ENCODE measurements around the gene GLS. TPM values are rescaled to one million over a fixed set of nuclear protein-coding genes. Genes with fewer than 3 reads are reported as not detected.
"Not testable (repeated sequence)": the region's sequence is repeated elsewhere in the genome, so short reads cannot be mapped to it uniquely, and the experiment has no call there.

The GLS gene
- polyA plus RNA-seq, 1 donor = 511 TPM

DNA sequence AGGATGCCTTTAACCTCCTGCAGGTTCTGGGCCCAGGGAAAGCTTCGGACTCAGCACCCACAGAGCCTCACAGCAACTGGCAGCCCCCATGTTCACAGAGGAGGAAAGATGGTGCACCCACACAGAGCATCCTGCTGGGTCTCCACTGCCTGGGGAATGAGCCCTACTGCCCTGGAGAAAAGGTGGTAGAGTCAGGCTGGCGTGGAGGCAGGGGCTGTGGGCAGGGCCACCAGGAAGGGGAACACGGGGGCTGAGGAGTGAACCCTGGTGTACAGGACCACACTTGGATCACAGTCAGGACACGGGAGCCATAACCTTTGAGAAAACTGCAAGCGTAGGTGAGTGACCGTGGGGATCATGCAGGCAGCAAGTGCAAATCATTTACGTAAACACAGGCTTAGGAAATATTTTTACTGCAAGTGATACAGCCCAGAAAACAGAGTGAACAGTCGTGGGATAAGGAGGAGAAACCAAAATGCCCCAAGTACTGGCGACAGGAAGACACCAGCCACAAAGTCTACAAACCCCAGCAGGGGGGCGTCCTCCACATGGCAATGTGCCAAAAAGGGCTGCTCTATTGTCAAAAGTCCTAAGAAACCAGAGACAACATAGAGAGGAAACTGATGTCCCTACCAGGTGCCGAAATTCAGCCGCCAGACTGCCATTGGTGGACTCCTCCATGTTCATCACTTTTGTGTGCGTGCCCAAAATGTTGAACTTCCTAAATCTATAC, 105.8 kb downstream of the GLS start:
- Histone ChIP-seq H3K4me3 (ENCODE audit: low read length) (no peak overlapping the region), H3K27me3 (ENCODE audit: control insufficient read depth, insufficient read depth, low read length) (no peaks in the 10 kb centered on the region), H3K9me3 (ENCODE audit: control insufficient read depth, low read depth, low read length) (no peaks in the 10 kb centered on the region), H3K27ac (ENCODE audit: low read length) (no peak overlapping the region), H3K36me3 (ENCODE audit: control insufficient read depth, insufficient read depth, low read length) (peaks cover 88% of the 10 kb centered on the region), H3K4me1 (ENCODE audit: control insufficient read depth, insufficient read depth, low read length) (no peaks in the 10 kb centered on the region)
- no peak for DNase-seq
- WGBS (ENCODE audit: insufficient coverage, low lambda C conversion rate) = 100% methylated on average over 3 of the region's 13 CpGs

DNA sequence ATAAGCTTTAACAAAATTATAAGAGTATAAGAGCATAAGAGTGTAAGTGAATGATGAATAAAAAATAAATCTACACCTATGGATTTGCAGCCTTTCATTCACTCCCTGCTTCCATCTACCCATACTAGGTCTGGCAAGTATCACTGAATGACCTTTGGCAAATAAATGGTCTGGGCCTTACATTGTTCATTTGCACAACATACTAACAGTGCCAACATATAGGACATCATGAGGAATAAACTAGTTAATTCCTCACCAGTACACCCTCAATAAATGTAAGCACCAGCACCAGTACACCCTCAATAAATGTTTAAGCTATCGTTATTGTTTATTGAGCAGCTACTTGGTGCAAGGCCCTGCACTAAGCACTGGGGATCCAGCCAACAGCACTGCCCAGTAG, 106.5 kb downstream of the GLS start:
- WGBS (ENCODE audit: insufficient coverage, low lambda C conversion rate) = no CpG with 5 or more reads among the region's 1 CpG
- Histone ChIP-seq H3K27me3 (ENCODE audit: control insufficient read depth, insufficient read depth, low read length) (no peaks in the 10 kb centered on the region), H3K4me3 (ENCODE audit: low read length) (no peak overlapping the region), H3K36me3 (ENCODE audit: control insufficient read depth, insufficient read depth, low read length) (peaks cover 89% of the 10 kb centered on the region), H3K27ac (ENCODE audit: low read length) (no peak overlapping the region), H3K4me1 (ENCODE audit: control insufficient read depth, insufficient read depth, low read length) (no peaks in the 10 kb centered on the region), H3K9me3 (ENCODE audit: control insufficient read depth, low read depth, low read length) (no peaks in the 10 kb centered on the region)
- no peak for DNase-seq

DNA sequence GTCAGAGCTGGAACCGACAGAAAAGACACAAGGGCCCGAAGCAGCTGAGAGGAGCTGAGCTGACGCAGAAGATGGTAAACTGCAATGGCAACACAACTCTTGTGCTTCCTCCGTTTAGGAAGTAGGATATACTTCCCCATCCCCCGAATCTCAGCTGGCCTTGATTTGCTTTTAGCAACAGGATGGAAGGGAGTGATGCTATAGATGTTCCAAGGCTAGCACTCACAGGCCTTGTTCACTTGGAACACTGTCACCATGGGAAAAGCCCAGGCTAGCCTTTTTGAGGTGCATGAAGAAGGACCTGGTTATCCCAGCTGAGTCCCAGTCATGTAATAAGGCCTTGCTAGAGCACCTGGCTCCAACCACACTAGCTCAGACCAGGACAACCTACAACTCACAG, 107.3 kb downstream of the GLS start:
- Histone ChIP-seq H3K27me3 (ENCODE audit: control insufficient read depth, insufficient read depth, low read length) (no peaks in the 10 kb centered on the region), H3K36me3 (ENCODE audit: control insufficient read depth, insufficient read depth, low read length) (peaks cover 87% of the 10 kb centered on the region), H3K9me3 (ENCODE audit: control insufficient read depth, low read depth, low read length) (no peaks in the 10 kb centered on the region), H3K4me3 (ENCODE audit: low read length) (no peak overlapping the region), H3K27ac (ENCODE audit: low read length) (no peak overlapping the region), H3K4me1 (ENCODE audit: control insufficient read depth, insufficient read depth, low read length) (no peaks in the 10 kb centered on the region)
- 80% methylated on average over 1 of the region's 5 CpGs for WGBS (ENCODE audit: insufficient coverage, low lambda C conversion rate)
- no peak for DNase-seq

DNA sequence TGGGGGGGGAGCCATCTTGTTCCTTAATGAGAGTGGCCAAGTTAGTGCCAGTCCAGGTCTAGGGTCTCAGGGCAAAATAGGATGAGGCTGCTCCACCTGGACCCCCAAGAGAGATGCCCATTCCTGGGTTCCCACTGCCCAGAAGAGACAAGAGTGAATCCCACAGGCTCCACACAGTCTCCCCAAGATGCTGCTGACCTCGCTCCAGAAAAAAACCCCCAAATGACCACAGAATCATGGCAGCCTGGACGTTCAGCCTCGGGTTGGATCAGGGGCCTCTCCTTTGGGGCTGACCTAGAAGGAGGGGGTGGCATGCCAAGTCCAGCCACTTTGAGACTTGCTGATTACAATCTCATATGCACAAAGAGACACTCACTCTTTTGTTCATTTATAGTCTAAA, 108.3 kb downstream of the GLS start:
- H3K36me3 ChIP-seq (ENCODE audit: control insufficient read depth, insufficient read depth, low read length) = peaks cover 89% of the 10 kb centered on the region
- DNase-seq = no peak

DNA sequence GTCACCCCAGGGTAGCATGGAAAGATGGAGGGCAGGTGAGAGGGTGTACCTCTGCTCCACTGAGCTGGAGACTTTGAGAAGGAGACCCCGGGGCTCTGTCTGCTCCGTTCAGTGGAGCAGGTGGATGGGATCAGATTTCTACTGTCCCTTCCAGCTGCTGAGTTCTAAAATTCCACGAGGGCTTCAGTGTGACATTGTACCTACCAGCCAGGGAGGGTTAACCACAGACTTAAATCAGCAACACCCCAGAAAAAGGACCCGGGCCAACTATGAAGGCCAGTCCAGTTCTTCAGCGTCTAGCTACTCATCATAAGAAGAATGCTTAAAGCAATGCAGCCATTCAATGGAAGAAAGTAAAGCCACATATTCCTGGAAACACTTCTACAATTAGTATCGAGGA, 109.5 kb downstream of the GLS start:
- WGBS (ENCODE audit: insufficient coverage, low lambda C conversion rate) = no CpG with 5 or more reads among the region's 6 CpGs
- H3K36me3 ChIP-seq (ENCODE audit: control insufficient read depth, insufficient read depth, low read length) = peaks cover 89% of the 10 kb centered on the region

More for the DNA sequence above, 108.3 kb downstream of the GLS start:
- H3K9me3 ChIP-seq (ENCODE audit: control insufficient read depth, low read depth, low read length) = no peaks in the 10 kb centered on the region
- no CpG with 5 or more reads among the region's 3 CpGs for WGBS (ENCODE audit: insufficient coverage, low lambda C conversion rate)
- H3K27me3 ChIP-seq (ENCODE audit: control insufficient read depth, insufficient read depth, low read length) = no peaks in the 10 kb centered on the region
- H3K27ac ChIP-seq (ENCODE audit: low read length) = no peak overlapping the region
- no peaks in the 10 kb centered on the region for H3K4me1 ChIP-seq (ENCODE audit: control insufficient read depth, insufficient read depth, low read length)
- no peak overlapping the region for H3K4me3 ChIP-seq (ENCODE audit: low read length)

DNA sequence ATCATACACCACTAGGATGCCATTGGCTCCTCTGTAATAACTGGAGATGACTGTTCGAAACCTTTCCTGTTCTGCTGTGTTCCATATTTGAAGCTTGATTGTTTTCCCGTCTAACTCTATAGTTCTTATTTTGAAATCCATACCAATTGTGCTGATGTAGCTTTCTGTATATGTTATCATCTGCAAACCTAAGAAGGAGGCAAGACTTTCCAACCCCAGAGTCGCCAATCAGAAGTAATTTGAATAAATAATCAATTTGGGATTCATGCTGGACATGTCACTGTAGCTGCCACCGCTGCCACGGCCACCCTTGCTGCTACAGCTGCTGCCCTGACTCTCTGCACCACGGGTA, 112.6 kb downstream of the GLS start:
- Histone ChIP-seq H3K9me3 (ENCODE audit: control insufficient read depth, low read depth, low read length) (no peaks in the 10 kb centered on the region), H3K4me1 (ENCODE audit: control insufficient read depth, insufficient read depth, low read length) (no peaks in the 10 kb centered on the region), H3K27me3 (ENCODE audit: control insufficient read depth, insufficient read depth, low read length) (no peaks in the 10 kb centered on the region), H3K4me3 (ENCODE audit: low read length) (no peak overlapping the region), H3K27ac (ENCODE audit: low read length) (no peak overlapping the region), H3K36me3 (ENCODE audit: control insufficient read depth, insufficient read depth, low read length) (peaks cover 91% of the 10 kb centered on the region)
- 100% methylated on average over 1 of the region's 6 CpGs for WGBS (ENCODE audit: insufficient coverage, low lambda C conversion rate)
- no peak for DNase-seq

More for the DNA sequence above, 109.5 kb downstream of the GLS start:
- H3K4me1 ChIP-seq (ENCODE audit: control insufficient read depth, insufficient read depth, low read length) = no peaks in the 10 kb centered on the region
- DNase-seq = no peak
- no peak overlapping the region for H3K4me3 ChIP-seq (ENCODE audit: low read length)
- no peaks in the 10 kb centered on the region for H3K9me3 ChIP-seq (ENCODE audit: control insufficient read depth, low read depth, low read length)
- no peaks in the 10 kb centered on the region for H3K27me3 ChIP-seq (ENCODE audit: control insufficient read depth, insufficient read depth, low read length)
- no peak overlapping the region for H3K27ac ChIP-seq (ENCODE audit: low read length)

DNA sequence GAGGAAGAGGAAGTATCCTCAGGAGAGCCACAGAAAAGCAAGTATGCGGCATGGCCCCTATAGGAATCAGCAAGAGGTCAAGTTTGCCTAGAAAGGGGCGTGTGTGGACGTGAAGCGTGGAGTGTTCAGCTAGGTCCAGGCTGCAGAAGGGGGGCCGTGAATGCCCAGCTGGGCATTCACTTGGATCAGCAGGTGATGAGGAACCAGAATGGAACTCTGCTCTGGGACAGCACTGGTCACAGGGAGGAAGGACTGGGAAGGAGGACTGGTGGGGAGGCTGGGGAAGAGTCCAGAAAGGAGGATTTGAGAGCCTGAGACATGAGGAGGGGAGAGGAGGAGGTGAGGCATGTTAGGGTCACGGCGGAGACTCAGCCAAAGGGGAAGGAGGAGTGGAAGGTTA, 113.5 kb downstream of the GLS start:
- H3K36me3 ChIP-seq (ENCODE audit: control insufficient read depth, insufficient read depth, low read length) = peaks cover 87% of the 10 kb centered on the region
- H3K27me3 ChIP-seq (ENCODE audit: control insufficient read depth, insufficient read depth, low read length) = no peaks in the 10 kb centered on the region
- 100% methylated on average over 1 of the region's 7 CpGs for WGBS (ENCODE audit: insufficient coverage, low lambda C conversion rate)
- no peak overlapping the region for H3K27ac ChIP-seq (ENCODE audit: low read length)
- H3K4me1 ChIP-seq (ENCODE audit: control insufficient read depth, insufficient read depth, low read length) = peaks cover 2% of the 10 kb centered on the region
- H3K4me3 ChIP-seq (ENCODE audit: low read length) = no peak overlapping the region
- no peak for DNase-seq
- no peaks in the 10 kb centered on the region for H3K9me3 ChIP-seq (ENCODE audit: control insufficient read depth, low read depth, low read length)

DNA sequence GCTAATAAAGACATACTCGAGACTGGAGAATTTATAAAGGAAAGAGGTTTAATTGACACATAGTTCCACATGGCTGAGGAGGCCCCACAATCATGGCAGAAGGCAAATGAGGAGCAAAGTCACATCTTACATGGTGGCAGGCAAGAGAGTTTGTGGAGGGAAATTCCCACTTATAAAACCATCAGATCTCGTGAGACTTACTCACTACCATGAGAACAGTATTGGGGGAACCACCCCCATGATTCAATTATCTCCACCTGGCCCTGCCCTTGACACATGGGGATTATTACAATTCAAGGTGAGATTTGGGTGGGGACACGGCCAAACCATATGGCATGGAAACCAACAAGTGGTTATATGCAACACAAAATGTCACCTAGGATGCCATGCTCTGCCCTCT, 114.7 kb downstream of the GLS start:
- H3K27ac ChIP-seq (ENCODE audit: low read length); H3K9me3 ChIP-seq (ENCODE audit: control insufficient read depth, low read depth, low read length); DNase-seq; H3K27me3 ChIP-seq (ENCODE audit: control insufficient read depth, insufficient read depth, low read length); H3K4me3 ChIP-seq (ENCODE audit: low read length); H3K4me1 ChIP-seq (ENCODE audit: control insufficient read depth, insufficient read depth, low read length): not testable (repeated sequence)
- no CpG with 5 or more reads among the region's 3 CpGs for WGBS (ENCODE audit: insufficient coverage, low lambda C conversion rate)
- H3K36me3 ChIP-seq (ENCODE audit: control insufficient read depth, insufficient read depth, low read length) = peaks cover 88% of the 10 kb centered on the region

DNA sequence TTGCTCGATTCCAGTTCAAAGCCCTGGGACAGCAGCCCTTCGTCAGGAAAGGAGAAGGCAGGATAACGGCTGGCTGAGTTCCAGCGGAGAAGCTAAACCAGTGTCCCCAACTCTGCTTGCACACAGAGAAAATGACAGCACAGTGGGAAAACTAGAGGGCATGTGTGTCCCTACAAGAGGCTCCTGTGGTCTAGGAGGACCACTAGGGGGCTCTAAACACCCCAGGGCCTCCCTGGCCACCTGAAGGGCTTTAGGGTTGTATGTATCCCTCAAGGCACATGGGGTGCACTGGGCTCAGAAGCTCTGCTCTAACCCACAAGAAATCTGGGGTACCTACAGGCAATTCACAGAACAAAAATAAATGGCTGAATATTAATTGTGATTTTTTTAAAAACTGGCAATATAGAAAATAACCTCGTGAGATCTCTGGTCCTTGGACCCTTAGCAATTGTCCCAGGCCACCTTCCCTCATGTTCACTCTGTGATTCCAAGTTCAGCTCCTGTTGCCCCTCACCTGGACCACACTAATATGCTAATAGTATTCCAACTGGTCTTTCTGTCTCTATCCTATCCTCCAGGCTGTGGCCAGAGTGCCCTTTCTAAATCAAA, 115.8 kb downstream of the GLS start:
- no peaks in the 10 kb centered on the region for H3K27me3 ChIP-seq (ENCODE audit: control insufficient read depth, insufficient read depth, low read length)
- DNase-seq = peak in 1 of 2 donors; percentile 16
- H3K4me3 ChIP-seq (ENCODE audit: low read length) = no peak overlapping the region
- no CpG with 5 or more reads among the region's 5 CpGs for WGBS (ENCODE audit: insufficient coverage, low lambda C conversion rate)
- peaks cover 88% of the 10 kb centered on the region for H3K36me3 ChIP-seq (ENCODE audit: control insufficient read depth, insufficient read depth, low read length)
- no peak overlapping the region for H3K27ac ChIP-seq (ENCODE audit: low read length)
- peaks cover 4% of the 10 kb centered on the region for H3K4me1 ChIP-seq (ENCODE audit: control insufficient read depth, insufficient read depth, low read length)
- no peaks in the 10 kb centered on the region for H3K9me3 ChIP-seq (ENCODE audit: control insufficient read depth, low read depth, low read length)

DNA sequence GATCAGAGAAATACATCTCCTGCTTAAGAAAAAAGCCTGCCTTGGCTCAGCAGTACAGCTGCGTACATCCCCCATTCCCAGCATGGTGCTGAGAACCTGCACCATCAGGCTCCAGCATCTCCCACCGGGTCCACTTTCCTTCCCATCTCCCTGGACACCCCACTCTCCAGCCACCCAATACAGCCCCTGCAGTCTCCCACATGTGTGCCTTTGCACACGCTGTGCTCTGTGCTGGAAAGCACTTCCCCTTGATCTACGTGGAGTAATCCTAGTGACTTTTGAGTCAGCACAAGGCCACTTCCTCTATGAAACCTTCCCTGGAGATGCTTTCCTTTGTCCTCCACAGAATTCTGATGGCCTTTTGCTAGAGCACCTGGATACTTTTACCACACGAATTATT, 116.3 kb downstream of the GLS start:
- no CpG with 5 or more reads among the region's 5 CpGs for WGBS (ENCODE audit: insufficient coverage, low lambda C conversion rate)
- no peak overlapping the region for H3K27ac ChIP-seq (ENCODE audit: low read length)

More for the DNA sequence above, 116.3 kb downstream of the GLS start:
- no peak overlapping the region for H3K4me3 ChIP-seq (ENCODE audit: low read length)
- H3K9me3 ChIP-seq (ENCODE audit: control insufficient read depth, low read depth, low read length) = no peaks in the 10 kb centered on the region
- peaks cover 90% of the 10 kb centered on the region for H3K36me3 ChIP-seq (ENCODE audit: control insufficient read depth, insufficient read depth, low read length)
- DNase-seq = no peak
- peaks cover 4% of the 10 kb centered on the region for H3K4me1 ChIP-seq (ENCODE audit: control insufficient read depth, insufficient read depth, low read length)
- no peaks in the 10 kb centered on the region for H3K27me3 ChIP-seq (ENCODE audit: control insufficient read depth, insufficient read depth, low read length)
